Cortex of kidney (tissue), 1 donor: ENCODE measurements around the gene CLASP2.
"Not testable (repeated sequence)": the region's sequence is repeated elsewhere in the genome, so short reads cannot be mapped to it uniquely, and the experiment has no call there.

Source experiments
- DNase-seq: peaks from one replicate; lab custom pipeline; 2025; lab: John Stamatoyannopoulos, UW

Gene CLASP2

GRCh38 chr3:33687406-33688010, 30.5 kb downstream of the CLASP2 start:
- no peak for DNase-seq

GRCh38 chr3:33682770-33683169, 35.3 kb downstream of the CLASP2 start:
- no peak for DNase-seq

GRCh38 chr3:33681667-33682066, 36.4 kb downstream of the CLASP2 start:
- DNase-seq: no peak

- no peak for DNase-seq
Observed at GRCh38 chr3:33678073-33678472, 40.0 kb downstream of the CLASP2 start.

GRCh38 chr3:33673436-33673835, 44.6 kb downstream of the CLASP2 start:
- not testable (repeated sequence) for DNase-seq

GRCh38 chr3:33668618-33669017, 49.4 kb downstream of the CLASP2 start:
- no peak for DNase-seq

- DNase-seq: no peak
Observed at GRCh38 chr3:33665294-33665693, 52.8 kb downstream of the CLASP2 start.

- no peak for DNase-seq
Observed at GRCh38 chr3:33664195-33664594, 53.9 kb downstream of the CLASP2 start.

GRCh38 chr3:33663042-33663441, 55.0 kb downstream of the CLASP2 start:
- no peak for DNase-seq

- no peak for DNase-seq
Observed at GRCh38 chr3:33659856-33660434, 58.1 kb downstream of the CLASP2 start.

- DNase-seq: no peak
Observed at GRCh38 chr3:33658991-33659848, 58.8 kb downstream of the CLASP2 start.

GRCh38 chr3:33658621-33658990, 59.4 kb downstream of the CLASP2 start:
- no peak for DNase-seq

GRCh38 chr3:33658039-33658438, 60.0 kb downstream of the CLASP2 start:
- no peak for DNase-seq

GRCh38 chr3:33652736-33653135, 65.3 kb downstream of the CLASP2 start:
- DNase-seq: no peak

GRCh38 chr3:33651101-33651500, 67.0 kb downstream of the CLASP2 start:
- DNase-seq: not testable (repeated sequence)

GRCh38 chr3:33650495-33650894, 67.6 kb downstream of the CLASP2 start:
- no peak for DNase-seq

GRCh38 chr3:33648793-33649192, 69.3 kb downstream of the CLASP2 start:
- no peak for DNase-seq

- DNase-seq: no peak
Observed at GRCh38 chr3:33646406-33646805, 71.6 kb downstream of the CLASP2 start.

- no peak for DNase-seq
Observed at GRCh38 chr3:33645060-33645647, 72.9 kb downstream of the CLASP2 start.

GRCh38 chr3:33644582-33644981, 73.5 kb downstream of the CLASP2 start:
- no peak for DNase-seq

- DNase-seq: no peak
Observed at GRCh38 chr3:33642806-33643205, 75.2 kb downstream of the CLASP2 start.

GRCh38 chr3:33639889-33640288, 78.2 kb downstream of the CLASP2 start:
- DNase-seq: no peak

GRCh38 chr3:33637482-33637881, 80.6 kb downstream of the CLASP2 start:
- DNase-seq: no peak
